SK-N-SH (cell line): Measurements from ENCODE around the gene ST7. TPM values are rescaled to one million over a fixed set of nuclear protein-coding genes. Genes with fewer than 3 reads are reported as not detected.

Source experiments
- CTCF ChIA-PET: fragments of 300-600, 350-600 bp; formaldehyde crosslinking; extraction: SDS; loops from one replicate; lab custom pipeline; 2021; lab: Yijun Ruan, JAX
- POLR2A ChIA-PET: fragments of 350-600 bp; sonication (Branson Sonifier 250); formaldehyde crosslinking; extraction: SDS; loops from one replicate; lab custom pipeline; 2020; ENCODE audit warnings: antibody characterized with exemption, inconsistent platforms; lab: Yijun Ruan, JAX
- DNase-seq: peaks from one replicate; pipeline ENCODE4 v3.0.0; 2012
- H2AFZ ChIP-seq: fragments of 200-600 bp; sonication (generic); 2 replicates; pipeline ENCODE4 v1.8.1; 2016; ENCODE audit warnings: antibody characterized with exemption, mild to moderate bottlenecking, low read depth
- H3F3A ChIP-seq: fragments of 200-600 bp; sonication (generic); replicated peaks from 2 replicates; pipeline ENCODE3; 2016; ENCODE audit warnings: antibody characterized with exemption, mild to moderate bottlenecking; ENCODE audit not compliant: insufficient read depth
- H3K27ac ChIP-seq, 2 experiments: fragments of 200-500 bp in 1 of 2; fragments of 200-600 bp in 1 of 2; sonication (Bioruptor generic) in 1 of 2; sonication (generic), shearing (Covaris generic) in 1 of 2; 2 replicates each; pipeline versions ENCODE4 v1.5.1 to v1.6.1; 2014 to 2016; ENCODE audit warnings: low read depth in 2 of 2, inconsistent platforms in 1 of 2, low read length in 1 of 2, mild to moderate bottlenecking in 1 of 2, mixed read lengths in 1 of 2
- H3K27me3 ChIP-seq: fragments of 200-600 bp; sonication (generic), shearing (Covaris generic); 2 replicates; pipeline ENCODE4 v1.6.1; 2016; ENCODE audit warnings: mixed run types; ENCODE audit not compliant: insufficient read depth
- H3K36me3 ChIP-seq, 2 experiments: fragments of 200-500 bp in 1 of 2; fragments of 200-600 bp in 1 of 2; sonication (Bioruptor generic) in 1 of 2; sonication (generic) in 1 of 2; replicated peaks in 1 of 2; 2 replicates each; pipeline versions ENCODE3 to v1.5.1; 2014 to 2016; ENCODE audit warnings: low read length in 1 of 2, mild to moderate bottlenecking in 1 of 2; ENCODE audit not compliant: insufficient read depth in 2 of 2, control insufficient read depth in 1 of 2
- H3K4me1 ChIP-seq, 2 experiments: fragments of 200-500 bp in 1 of 2; fragments of 200-600 bp in 1 of 2; sonication (Bioruptor generic) in 1 of 2; sonication (generic), shearing (Covaris generic) in 1 of 2; 2 replicates each; pipeline versions ENCODE4 v1.5.1 to v1.6.1; 2014 to 2016; ENCODE audit warnings: low read depth in 1 of 2, low read length in 1 of 2, mixed run types in 1 of 2; ENCODE audit not compliant: insufficient read depth in 2 of 2, control insufficient read depth in 1 of 2
- H3K4me2 ChIP-seq: fragments of 200-600 bp; sonication (generic), shearing (Covaris generic); 2 replicates; pipeline ENCODE4 v1.6.1; 2017; ENCODE audit warnings: mixed run types
- H3K4me3 ChIP-seq, 2 experiments: fragments of 200-500 bp in 1 of 2; fragments of 200-600 bp in 1 of 2; sonication (Bioruptor generic) in 1 of 2; sonication (generic), shearing (Covaris generic) in 1 of 2; 2 replicates each; pipeline versions ENCODE4 v1.5.1 to v1.8.1; 2014 to 2016; ENCODE audit warnings: low read depth in 2 of 2, inconsistent platforms in 1 of 2, low read length in 1 of 2, mild to moderate bottlenecking in 1 of 2, mixed read lengths in 1 of 2, moderate library complexity in 1 of 2
- H3K79me2 ChIP-seq: fragments of 200-600 bp; sonication (generic); 2 replicates; pipeline ENCODE4 v1.8.1; 2017; ENCODE audit warnings: mild to moderate bottlenecking; ENCODE audit not compliant: insufficient read depth
- H3K9ac ChIP-seq: fragments of 200-600 bp; sonication (generic); 2 replicates; pipeline ENCODE4 v1.6.1; 2017; ENCODE audit warnings: mixed run types
- H3K9me2 ChIP-seq: fragments of 200-600 bp; sonication (generic); 2 replicates; pipeline ENCODE4 v1.6.1; 2017; ENCODE audit warnings: mixed run types
- H3K9me3 ChIP-seq: fragments of 200-600 bp; sonication (generic); 2 replicates; pipeline ENCODE4 v1.6.1; 2017; ENCODE audit warnings: mixed run types, mild to moderate bottlenecking, moderate library complexity
- H4K20me1 ChIP-seq: fragments of 200-600 bp; sonication (generic); 2 replicates; pipeline ENCODE4 v1.6.1; 2017; ENCODE audit warnings: mild to moderate bottlenecking, mixed run types; ENCODE audit not compliant: insufficient read depth
- CTCF ChIP-seq: fragments of 200-600 bp; sonication (generic); IDR thresholded peaks from 2 replicates; pipeline ENCODE4 v1.6.1; 2017; ENCODE audit warnings: antibody characterized with exemption, mild to moderate bottlenecking, moderate library complexity
- ELF1 ChIP-seq: IDR thresholded peaks from 2 replicates; pipeline ENCODE4 v1.4.0; 2012
- FOSL2 ChIP-seq: IDR thresholded peaks from 2 replicates; pipeline ENCODE4 v1.4.0; 2012; ENCODE audit warnings: low read depth, mild to moderate bottlenecking, moderate library complexity, borderline replicate concordance
- FOXJ3 ChIP-seq: sonication (generic); formaldehyde crosslinking; IDR thresholded peaks from 2 replicates; pipeline ENCODE4 v1.5.1; 2020; ENCODE audit warnings: mild to moderate bottlenecking, missing genetic modification reagents
- FOXM1 ChIP-seq: IDR thresholded peaks from 2 replicates; pipeline ENCODE4 v1.4.0; 2012; ENCODE audit warnings: low read depth, mild to moderate bottlenecking
- MAX ChIP-seq: IDR thresholded peaks from 2 replicates; pipeline ENCODE4 v1.4.0; 2012; ENCODE audit warnings: low read depth
- MEF2A ChIP-seq: IDR thresholded peaks from 2 replicates; pipeline ENCODE4 v1.4.0; 2012; ENCODE audit warnings: low read depth, borderline replicate concordance
- NFIC ChIP-seq: IDR thresholded peaks from 2 replicates; pipeline ENCODE4 v1.4.0; 2012; ENCODE audit warnings: borderline replicate concordance
- POLR2AphosphoS5 ChIP-seq: IDR thresholded peaks from 2 replicates; pipeline ENCODE4 v1.6.1; 2012; ENCODE audit warnings: low read depth, low read length
- RAD21 ChIP-seq: IDR thresholded peaks from 2 replicates; pipeline ENCODE4 v1.6.1; 2012; ENCODE audit warnings: mild to moderate bottlenecking, low read length
- RFX5 ChIP-seq: IDR thresholded peaks from 2 replicates; pipeline ENCODE4 v1.6.1; 2012; ENCODE audit warnings: mild to moderate bottlenecking, improper control_type of control experiment, low read length
- RXRA ChIP-seq: IDR thresholded peaks from 2 replicates; pipeline ENCODE4 v1.4.0; 2012; ENCODE audit warnings: low read depth, mild to moderate bottlenecking, borderline replicate concordance
- SIN3A ChIP-seq: IDR thresholded peaks from 2 replicates; pipeline ENCODE4 v1.6.1; 2012; ENCODE audit warnings: low read depth, mild to moderate bottlenecking, low read length, moderate library complexity, borderline replicate concordance
- TAF1 ChIP-seq: IDR thresholded peaks from 2 replicates; pipeline ENCODE4 v1.6.1; 2012; ENCODE audit warnings: low read depth, mild to moderate bottlenecking, low read length, moderate library complexity, borderline replicate concordance
- TCF12 ChIP-seq: IDR thresholded peaks from 2 replicates; pipeline ENCODE4 v1.4.0; 2012
- TEAD4 ChIP-seq: IDR thresholded peaks from 2 replicates; pipeline ENCODE4 v1.4.0; 2012; ENCODE audit warnings: mild to moderate bottlenecking, borderline replicate concordance; ENCODE audit not compliant: insufficient read depth
- USF1 ChIP-seq: IDR thresholded peaks from 2 replicates; pipeline ENCODE4 v1.4.0; 2012; ENCODE audit warnings: low read depth, borderline replicate concordance
- USF2 ChIP-seq: fragments of 150-350 bp; IDR thresholded peaks from 2 replicates; pipeline ENCODE4 v1.6.1; 2017; ENCODE audit warnings: antibody characterized with exemption, low read length, low read depth, borderline replicate concordance
- YY1 ChIP-seq: IDR thresholded peaks from 2 replicates; pipeline ENCODE4 v1.4.0; 2012; ENCODE audit warnings: low read depth, mild to moderate bottlenecking
- WGBS: methylation state at CpG from one replicate; pipeline ENCODE4 v1.1.6; 2017; ENCODE audit warnings: low lambda C conversion rate; 5-methylcytosine and 5-hydroxymethylcytosine counted together
- polyA plus RNA-seq, 3 experiments: library from polyadenylated mRNA; depleted of rRNA; stranded (reverse); fragments of >200 nt; gene quantifications; 2 replicates each; pipeline ENCODE4 v1.2.3, GENCODE V29; 2012

The ST7 gene
- polyA plus RNA-seq, 1 of the 3 experiments (the other 2 are of a cell fraction), result 23.5 TPM

GRCh38 chr7:117200786-117201458 lies 247.6 kb downstream of the ST7 start:
- Histone ChIP-seq H3K36me3 (peaks cover 16 to 17% of the 10 kb centered on the region in 2 experiments), H3K4me3 (no peak overlapping the region)
- CTCF ChIA-PET, result interaction anchor here (0.8 to 2.1 kb wide), 2 partner anchors 10 to 12 kb away, joined by 3 to 18 read pairs; no protein-coding TSS in a partner anchor
- TF ChIP-seq FOSL2, result no peak
- no peak for TF ChIP-seq USF2
- no peak for TF ChIP-seq FOXM1
- TF ChIP-seq RXRA, result no peak
- no peak for TF ChIP-seq ELF1
- TF ChIP-seq RFX5, result no peak
- TF ChIP-seq, all 33 proteins: peak for 0
- Histone ChIP-seq H3K9ac (no peak overlapping the region), H2AFZ (no peak overlapping the region), H3F3A (no peaks in the 10 kb centered on the region), H3K4me1 (no peaks in the 10 kb centered on the region), H3K9me3 (no peaks in the 10 kb centered on the region), H3K27ac (no peak overlapping the region), H4K20me1 (no peaks in the 10 kb centered on the region), H3K4me2 (no peak overlapping the region), H3K79me2 (no peaks in the 10 kb centered on the region), H3K9me2 (no peaks in the 10 kb centered on the region; the same call in 1 of the 2 replicates), H3K27me3 (no peaks in the 10 kb centered on the region)
- WGBS, result 86% methylated on average over 4 of the region's 4 CpGs
- no peak for DNase-seq
- POLR2A ChIA-PET, result no interaction called here

GRCh38 chr7:117202511-117202910 lies 249.2 kb downstream of the ST7 start:
- Histone ChIP-seq H2AFZ (no peak overlapping the region), H4K20me1 (no peaks in the 10 kb centered on the region), H3K4me1 (no peaks in the 10 kb centered on the region), H3F3A (no peaks in the 10 kb centered on the region), H3K79me2 (no peaks in the 10 kb centered on the region), H3K27ac (no peak overlapping the region), H3K9ac (no peak overlapping the region), H3K27me3 (no peaks in the 10 kb centered on the region), H3K9me2 (no peaks in the 10 kb centered on the region; the same call in 1 of the 2 replicates), H3K4me3 (no peak overlapping the region), H3K36me3 (peaks cover 6 to 17% of the 10 kb centered on the region in 2 experiments), H3K4me2 (no peak overlapping the region), H3K9me3 (no peaks in the 10 kb centered on the region)
- POLR2A ChIA-PET, result no interaction called here
- no peak for TF ChIP-seq TAF1
- 69% methylated on average over 3 of the region's 3 CpGs for WGBS
- CTCF ChIA-PET, result interaction anchor here (0.9 to 1.6 kb wide), 4 partner anchors 10 to 74 kb away, joined by 3 to 10 read pairs (median 4); no protein-coding TSS in a partner anchor
- DNase-seq, result no peak

GRCh38 chr7:117203205-117203604 lies 249.9 kb downstream of the ST7 start:
- Histone ChIP-seq H3K27me3 (no peaks in the 10 kb centered on the region), H4K20me1 (no peaks in the 10 kb centered on the region), H3K36me3 (peaks cover 4 to 20% of the 10 kb centered on the region in 2 experiments), H3F3A (no peaks in the 10 kb centered on the region), H3K79me2 (no peaks in the 10 kb centered on the region), H3K4me1 (no peaks in the 10 kb centered on the region), H3K4me3 (no peak overlapping the region), H3K9me3 (no peaks in the 10 kb centered on the region), H2AFZ (no peak overlapping the region), H3K9ac (no peak overlapping the region), H3K27ac (no peak overlapping the region), H3K4me2 (no peak overlapping the region), H3K9me2 (no peaks in the 10 kb centered on the region; the same call in 1 of the 2 replicates)
- ChIA-PET POLR2A (no interaction called here), CTCF (interaction anchor here (1.2 to 2.6 kb wide), 4 partner anchors 10 to 75 kb away, joined by 4 to 10 read pairs (median 6); no protein-coding TSS in a partner anchor)
- WGBS, result 87% methylated on average over 1 of the region's 1 CpG
- DNase-seq, result no peak
- TF ChIP-seq RXRA (no peak), POLR2AphosphoS5 (no peak), SIN3A (no peak), FOXJ3 (CRISPR knock-in tag) (no peak), USF1 (no peak), FOSL2 (no peak), RAD21 (no peak), TEAD4 (no peak), MEF2A (no peak), YY1 (no peak), MAX (no peak), CTCF (no peak), TAF1 (no peak), NFIC (no peak), TCF12 (no peak)
